Type B pancreatic cell (in vitro differentiated cells): ENCODE measurements around the gene FBLN2. TPM values are rescaled to one million over a fixed set of nuclear protein-coding genes. Genes with fewer than 3 reads are reported as not detected.

Experiments
- DNase-seq: peaks from one replicate; pipeline ENCODE4 v3.0.0; 2021; ENCODE audit warnings: mixed read lengths; ENCODE audit not compliant: unreplicated experiment; ENCODE audit errors: extremely low spot score
- H3K27ac Mint-ChIP-seq: 2 replicates; pipeline ENCODE4 v1.8.0; 2021; ENCODE audit warnings: mild to moderate bottlenecking, mixed read lengths
- H3K27me3 Mint-ChIP-seq: 2 replicates; pipeline ENCODE4 v1.8.0; 2021; ENCODE audit warnings: mixed read lengths
- H3K36me3 Mint-ChIP-seq: 2 replicates; pipeline ENCODE4 v1.8.0; 2021; ENCODE audit warnings: mixed read lengths
- H3K4me1 Mint-ChIP-seq: one replicate; pipeline ENCODE4 v1.8.0; 2021; ENCODE audit warnings: mixed read lengths; ENCODE audit not compliant: unreplicated experiment
- H3K4me3 Mint-ChIP-seq: 2 replicates; pipeline ENCODE4 v1.8.0; 2021; ENCODE audit warnings: mild to moderate bottlenecking, mixed read lengths
- H3K9me3 Mint-ChIP-seq: 2 replicates; pipeline ENCODE4 v1.8.0; 2021; ENCODE audit warnings: mixed read lengths
- total RNA-seq: library from RNA; stranded (reverse); gene quantifications from 2 replicates; pipeline ENCODE4 v1.2.1, GENCODE V29; 2021; ENCODE audit warnings: low replicate concordance
- TF ChIP-seq, protein P1 (sequence below): fragments of 200-600 bp; sonication (generic); conservative IDR thresholded peaks from 2 replicates; pipeline ENCODE4 v1.5.0; 2021; ENCODE audit warnings: antibody characterized with exemption, mild to moderate bottlenecking

The FBLN2 gene
- total RNA-seq, 1 donor from 2014 or later: 67.6 TPM

DNA sequence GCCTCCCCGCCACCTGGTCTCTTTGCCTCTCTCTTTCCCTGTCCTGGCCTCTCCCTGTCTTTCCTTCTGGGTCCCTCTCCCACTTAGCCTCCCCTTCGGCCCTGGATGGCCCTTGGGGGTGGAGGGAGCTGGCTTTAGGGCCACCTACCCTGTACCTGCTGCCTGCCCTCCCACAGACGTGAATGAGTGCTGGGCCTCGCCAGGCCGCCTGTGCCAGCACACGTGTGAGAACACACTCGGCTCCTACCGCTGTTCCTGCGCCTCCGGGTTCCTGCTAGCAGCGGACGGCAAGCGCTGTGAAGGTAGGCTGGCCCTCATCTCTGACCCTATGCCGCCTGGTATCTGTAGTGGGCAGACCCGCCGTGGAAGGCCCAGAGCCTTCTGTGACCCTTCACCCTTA, 80.7 kb downstream of the FBLN2 start:
- Mint-ChIP-seq H3K9me3 (no peaks in the 10 kb centered on the region), H3K36me3 (no peaks in the 10 kb centered on the region), H3K27me3 (no peaks in the 10 kb centered on the region), H3K4me1 (peaks cover 6% of the 10 kb centered on the region), H3K4me3 (no peak overlapping the region), H3K27ac (no peak overlapping the region)
- DNase-seq: no peak
- TF ChIP-seq, protein P1, sequence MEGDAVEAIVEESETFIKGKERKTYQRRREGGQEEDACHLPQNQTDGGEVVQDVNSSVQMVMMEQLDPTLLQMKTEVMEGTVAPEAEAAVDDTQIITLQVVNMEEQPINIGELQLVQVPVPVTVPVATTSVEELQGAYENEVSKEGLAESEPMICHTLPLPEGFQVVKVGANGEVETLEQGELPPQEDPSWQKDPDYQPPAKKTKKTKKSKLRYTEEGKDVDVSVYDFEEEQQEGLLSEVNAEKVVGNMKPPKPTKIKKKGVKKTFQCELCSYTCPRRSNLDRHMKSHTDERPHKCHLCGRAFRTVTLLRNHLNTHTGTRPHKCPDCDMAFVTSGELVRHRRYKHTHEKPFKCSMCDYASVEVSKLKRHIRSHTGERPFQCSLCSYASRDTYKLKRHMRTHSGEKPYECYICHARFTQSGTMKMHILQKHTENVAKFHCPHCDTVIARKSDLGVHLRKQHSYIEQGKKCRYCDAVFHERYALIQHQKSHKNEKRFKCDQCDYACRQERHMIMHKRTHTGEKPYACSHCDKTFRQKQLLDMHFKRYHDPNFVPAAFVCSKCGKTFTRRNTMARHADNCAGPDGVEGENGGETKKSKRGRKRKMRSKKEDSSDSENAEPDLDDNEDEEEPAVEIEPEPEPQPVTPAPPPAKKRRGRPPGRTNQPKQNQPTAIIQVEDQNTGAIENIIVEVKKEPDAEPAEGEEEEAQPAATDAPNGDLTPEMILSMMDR: no peak

DNA sequence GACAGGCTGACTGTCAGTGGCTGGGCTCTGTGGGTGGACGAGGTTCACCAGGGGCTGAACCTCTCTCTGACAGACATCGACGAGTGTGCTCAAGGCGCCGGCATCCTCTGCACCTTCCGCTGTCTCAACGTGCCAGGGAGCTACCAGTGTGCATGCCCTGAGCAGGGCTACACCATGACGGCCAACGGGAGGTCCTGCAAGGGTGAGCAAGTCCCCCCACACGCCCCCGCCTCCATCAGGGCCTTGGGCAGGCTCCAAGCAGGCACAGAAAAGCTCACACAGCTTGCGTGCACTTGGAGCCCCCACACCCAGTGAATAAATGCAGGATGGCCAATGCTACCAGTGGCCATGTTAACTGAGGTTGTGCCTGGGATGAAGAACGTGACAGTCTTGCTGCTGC, 82.3 kb downstream of the FBLN2 start:
- H3K4me1 Mint-ChIP-seq: no peaks in the 10 kb centered on the region
- no peaks in the 10 kb centered on the region for H3K36me3 Mint-ChIP-seq
- H3K27ac Mint-ChIP-seq: no peak overlapping the region
- no peaks in the 10 kb centered on the region for H3K9me3 Mint-ChIP-seq
- DNase-seq: no peak
- TF ChIP-seq, protein P1: no peak
- H3K27me3 Mint-ChIP-seq: no peaks in the 10 kb centered on the region
- H3K4me3 Mint-ChIP-seq: no peak overlapping the region

DNA sequence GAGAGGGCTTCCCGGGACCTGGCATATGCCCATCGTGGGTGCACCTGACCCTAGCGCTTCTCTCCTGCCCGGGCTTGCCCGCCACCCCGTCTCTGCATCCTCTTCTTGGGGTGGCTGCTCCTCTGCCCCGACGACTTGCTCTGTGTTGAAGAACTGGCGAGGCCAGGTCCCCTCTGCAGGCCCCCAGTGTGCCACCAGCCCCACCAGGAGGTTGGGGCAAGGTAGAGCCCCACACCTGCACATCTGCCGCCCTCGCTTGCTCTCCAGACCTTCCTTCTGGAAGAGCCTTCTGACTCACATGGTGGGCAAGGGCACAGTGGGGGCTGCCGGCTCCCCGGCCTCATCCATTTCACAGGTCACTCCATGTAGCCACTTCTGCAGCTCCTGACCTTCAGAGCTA, 84.3 kb downstream of the FBLN2 start:
- DNase-seq: no peak
- Mint-ChIP-seq H3K4me1 (no peaks in the 10 kb centered on the region), H3K4me3 (no peak overlapping the region), H3K27me3 (no peaks in the 10 kb centered on the region), H3K27ac (no peak overlapping the region), H3K9me3 (no peaks in the 10 kb centered on the region), H3K36me3 (no peaks in the 10 kb centered on the region)
- TF ChIP-seq, protein P1: no peak

DNA sequence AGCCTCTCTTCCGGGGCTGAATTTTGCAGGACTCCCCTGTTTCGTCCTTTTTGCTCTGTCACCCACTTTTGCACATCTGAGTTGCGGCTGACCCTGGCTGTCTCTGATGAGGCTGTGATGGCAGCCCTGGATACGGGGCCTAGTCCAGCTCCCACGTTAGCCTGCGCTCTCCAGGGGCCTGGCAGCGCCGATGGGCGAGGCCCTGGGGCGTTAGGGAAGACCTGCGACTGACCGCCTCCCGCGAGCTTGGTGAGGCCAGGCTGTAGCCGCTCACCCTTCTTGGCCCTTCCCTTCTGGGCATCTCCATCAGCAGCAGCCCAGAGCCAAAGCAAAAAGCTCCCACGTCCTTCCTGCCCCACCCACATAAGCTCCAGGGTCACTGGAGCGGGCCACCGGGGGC, 85.2 kb downstream of the FBLN2 start:
- DNase-seq: no peak
- no peak overlapping the region for H3K27ac Mint-ChIP-seq
- TF ChIP-seq, protein P1: no peak
- H3K9me3 Mint-ChIP-seq: no peaks in the 10 kb centered on the region
- H3K4me3 Mint-ChIP-seq: no peak overlapping the region
- H3K36me3 Mint-ChIP-seq: no peaks in the 10 kb centered on the region
- H3K4me1 Mint-ChIP-seq: no peaks in the 10 kb centered on the region
- H3K27me3 Mint-ChIP-seq: no peaks in the 10 kb centered on the region

DNA sequence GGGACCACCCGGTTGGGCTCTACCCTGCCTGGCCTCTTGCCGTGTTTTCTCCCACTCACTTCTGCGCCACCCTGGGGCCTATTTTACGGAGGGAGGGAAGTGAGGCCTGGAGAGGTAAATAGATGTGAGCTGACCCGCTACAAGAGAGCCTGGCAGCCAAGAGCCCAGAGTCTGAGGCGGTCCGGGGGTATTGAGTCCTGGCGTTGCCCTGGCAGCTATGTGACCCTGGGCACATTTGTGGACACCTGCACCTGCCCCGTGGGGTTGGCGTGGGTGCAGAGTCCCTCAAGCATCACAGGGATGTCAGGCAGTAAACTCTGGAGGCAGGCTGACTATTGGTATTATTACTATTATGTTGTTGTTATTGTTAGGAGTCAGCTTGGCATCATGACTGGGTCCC, 85.7 kb downstream of the FBLN2 start:
- Mint-ChIP-seq H3K4me3 (no peak overlapping the region), H3K4me1 (no peaks in the 10 kb centered on the region), H3K27me3 (no peaks in the 10 kb centered on the region), H3K9me3 (no peaks in the 10 kb centered on the region), H3K27ac (no peak overlapping the region), H3K36me3 (no peaks in the 10 kb centered on the region)
- TF ChIP-seq, protein P1: no peak
- DNase-seq: no peak

DNA sequence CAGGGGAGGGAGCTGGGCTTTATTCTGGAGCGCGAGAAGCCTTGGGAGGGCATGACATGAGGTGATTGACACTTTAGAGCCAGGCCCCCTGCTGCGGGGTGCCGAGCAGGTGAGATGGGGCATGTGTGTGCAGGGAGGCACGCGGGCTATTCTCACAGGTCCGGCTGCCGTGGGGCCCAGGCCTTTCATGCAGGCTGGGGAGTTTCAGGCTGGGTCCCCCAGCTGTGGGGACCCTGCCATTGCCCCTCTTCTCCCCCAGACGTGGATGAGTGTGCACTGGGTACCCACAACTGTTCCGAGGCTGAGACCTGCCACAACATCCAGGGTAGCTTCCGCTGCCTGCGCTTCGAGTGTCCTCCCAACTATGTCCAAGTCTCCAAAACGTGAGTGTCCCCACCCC, 87.3 kb downstream of the FBLN2 start:
- H3K27ac Mint-ChIP-seq: no peak overlapping the region
- TF ChIP-seq, protein P1: no peak
- H3K9me3 Mint-ChIP-seq: no peaks in the 10 kb centered on the region
- no peaks in the 10 kb centered on the region for H3K36me3 Mint-ChIP-seq
- no peaks in the 10 kb centered on the region for H3K27me3 Mint-ChIP-seq
- no peak overlapping the region for H3K4me3 Mint-ChIP-seq
- no peak for DNase-seq
- no peaks in the 10 kb centered on the region for H3K4me1 Mint-ChIP-seq
